Medulla oblongata (tissue), 1 donor: ENCODE measurements around the gene ULK4.
"Not testable (repeated sequence)": the region's sequence is repeated elsewhere in the genome, so short reads cannot be mapped to it uniquely, and the experiment has no call there.

Experiments used
- DNase-seq: peaks from one replicate; pipeline ENCODE4 v3.0.0-alpha.2; 2015; ENCODE audit errors: extremely low spot score

ULK4 gene

DNA sequence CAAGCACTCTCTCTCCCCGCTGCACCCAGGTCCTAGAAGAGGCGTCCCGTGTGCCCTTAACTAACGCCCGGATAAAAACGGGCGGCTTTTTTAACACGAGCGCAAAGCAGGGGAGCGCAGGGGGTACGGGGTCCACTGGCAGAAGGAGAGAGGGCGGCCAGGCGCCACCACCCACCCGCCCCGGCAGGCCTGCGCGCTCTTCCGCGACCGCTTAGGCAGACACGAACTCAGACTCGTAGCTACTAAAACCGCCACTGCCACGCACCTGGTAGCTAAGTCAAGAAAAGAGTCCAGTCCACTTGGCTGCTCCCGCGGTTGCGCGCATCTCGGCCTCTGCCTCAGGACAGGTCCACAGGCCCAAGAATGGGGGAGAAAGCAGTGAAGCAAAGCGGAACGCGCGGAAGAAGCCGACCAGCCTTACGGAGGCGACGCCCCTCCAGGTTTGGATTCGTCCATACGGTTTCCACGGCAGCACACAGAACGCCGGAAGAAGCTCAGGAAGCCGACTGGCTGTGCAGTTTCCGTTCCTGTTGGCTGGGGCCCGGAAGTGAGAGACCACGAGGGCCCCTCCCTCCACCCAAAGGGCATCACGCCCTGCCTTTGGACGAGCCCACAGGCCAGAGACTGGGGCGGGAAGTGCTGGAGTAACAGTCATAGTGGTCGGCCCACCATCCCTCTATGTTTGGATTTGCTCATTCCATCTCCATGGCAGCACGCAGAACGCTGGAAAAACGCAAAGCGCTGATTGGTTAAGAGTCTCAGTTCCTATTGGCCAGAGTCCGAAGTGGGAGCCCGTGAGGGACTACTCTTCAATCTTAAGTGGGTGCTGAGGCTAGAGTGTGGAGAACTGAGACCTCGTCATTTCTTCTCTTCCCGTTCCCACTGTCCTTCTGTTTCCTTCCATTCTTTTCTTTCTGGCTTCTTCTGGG is at the start of gene ULK4:
Gene ULK4 (minus strand): TSS at position 353 of the 929 bp plus-strand sequence. CDS start 7,344 bp downstream, outside the sequence.
- DNase-seq = peak; percentile 99

DNA sequence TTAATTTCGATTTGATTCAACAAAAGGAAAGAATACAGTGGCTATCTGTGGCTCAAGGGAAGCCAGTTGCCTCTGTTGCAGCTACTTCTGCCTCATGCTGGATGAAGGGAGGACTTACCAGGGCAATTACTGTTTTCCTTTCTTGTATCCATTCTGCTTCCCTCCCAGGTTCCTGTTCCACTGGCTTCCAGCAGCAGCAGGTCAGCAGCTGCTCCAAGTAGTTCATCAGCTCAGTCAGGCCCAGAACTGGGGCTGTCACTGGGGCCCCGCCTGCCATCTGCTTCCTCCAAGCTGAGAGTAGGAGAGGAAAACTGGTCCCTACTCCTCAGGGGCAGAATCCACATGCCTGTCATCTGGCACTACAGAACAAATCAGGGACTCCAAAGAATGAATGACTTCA is 48.6 kb upstream of the ULK4 start:
- no peak for DNase-seq

GRCh38 chr3:42009456-42009855 is 47.6 kb upstream of the ULK4 start:
- no peak for DNase-seq

DNA sequence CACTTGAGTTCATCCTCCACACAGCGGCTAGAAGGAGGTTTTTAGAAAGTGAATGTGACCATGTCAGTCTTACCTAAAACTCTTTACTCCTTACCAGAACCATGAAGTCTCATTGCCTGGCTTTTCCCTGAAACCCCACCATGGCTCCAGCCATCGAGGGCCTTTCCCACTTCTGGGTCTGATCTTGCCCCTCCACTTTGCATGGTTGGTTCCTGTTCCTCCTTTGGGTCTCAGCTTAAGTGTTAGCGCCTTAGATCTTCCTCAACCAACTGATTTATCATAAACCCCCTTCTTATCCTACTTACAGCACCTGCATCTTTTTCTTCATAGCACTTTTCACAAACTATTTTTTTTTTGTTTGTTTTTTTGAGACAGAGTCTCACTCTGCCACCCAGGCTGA is 45.9 kb upstream of the ULK4 start:
- DNase-seq = no peak

GRCh38 chr3:42005401-42005800 is 43.5 kb upstream of the ULK4 start:
- DNase-seq = no peak

DNA sequence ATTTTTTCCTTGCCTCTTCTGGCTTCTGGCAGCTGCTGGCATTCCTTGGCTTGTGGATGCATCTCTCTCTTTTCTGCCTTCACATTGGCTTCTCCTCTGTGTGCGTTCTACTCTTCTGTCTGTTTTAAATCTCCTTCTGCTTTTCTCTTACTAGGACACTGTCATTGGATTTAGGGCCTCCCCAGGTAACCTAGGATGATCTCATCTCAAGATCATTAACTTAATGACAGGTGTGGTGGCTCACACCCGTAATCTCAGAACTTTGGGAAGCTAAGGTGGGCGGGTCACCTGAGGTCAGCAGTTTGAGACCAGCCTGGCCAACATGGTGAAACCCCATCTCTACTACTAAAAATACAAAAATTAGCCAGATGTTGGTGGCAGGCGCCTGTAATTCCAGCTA is 40.9 kb upstream of the ULK4 start:
- DNase-seq = no peak

- DNase-seq = no peak
These were observed 39.9 kb upstream of the ULK4 start for GRCh38 chr3:42001777-42002176.

GRCh38 chr3:41999909-42000308 is 38.0 kb upstream of the ULK4 start:
- no peak for DNase-seq

DNA sequence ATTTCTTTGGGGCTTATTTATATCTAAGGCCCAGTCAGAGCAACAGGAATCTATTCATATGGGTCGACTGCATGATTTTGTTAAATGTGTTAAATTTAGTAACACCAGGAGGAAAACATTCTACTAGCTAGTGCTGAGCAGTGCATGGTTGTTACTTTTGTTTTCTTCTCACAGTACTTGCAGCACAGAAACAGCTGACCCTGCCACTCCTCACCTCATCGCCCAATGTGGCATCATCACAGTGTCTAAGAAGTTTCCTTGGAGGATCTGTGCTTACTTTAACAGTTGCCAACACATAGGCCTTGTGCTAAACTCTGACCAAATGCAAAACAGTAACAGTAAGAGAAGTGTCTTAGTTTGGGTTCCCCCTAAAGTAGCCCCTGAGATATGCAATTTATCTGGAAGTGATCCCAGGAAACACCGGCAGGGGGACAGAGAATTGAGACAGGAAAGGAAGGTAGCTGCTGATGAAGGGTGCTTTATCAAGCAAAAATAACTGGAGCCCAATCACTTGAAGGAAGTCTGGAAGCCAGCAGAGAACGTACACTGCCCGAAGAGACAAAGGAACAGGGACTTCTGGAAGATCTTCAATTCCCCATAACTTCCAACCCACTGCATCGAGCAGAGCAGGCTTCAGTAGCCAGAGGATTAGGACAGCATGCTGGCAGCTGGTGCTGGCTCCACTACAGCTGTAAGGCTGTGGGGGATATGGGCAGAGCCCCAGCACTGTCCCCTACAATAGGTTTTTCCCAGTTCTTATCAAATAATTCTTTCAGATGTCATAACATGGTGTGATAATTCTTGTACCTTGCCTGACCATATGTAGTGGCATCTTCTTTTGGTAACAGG is 36.0 kb upstream of the ULK4 start:
- peak; percentile 52 for DNase-seq

GRCh38 chr3:41991437-41991836 is 29.5 kb upstream of the ULK4 start:
- DNase-seq = no peak

- no peak for DNase-seq
These were observed 27.6 kb upstream of the ULK4 start for GRCh38 chr3:41989518-41989917.

DNA sequence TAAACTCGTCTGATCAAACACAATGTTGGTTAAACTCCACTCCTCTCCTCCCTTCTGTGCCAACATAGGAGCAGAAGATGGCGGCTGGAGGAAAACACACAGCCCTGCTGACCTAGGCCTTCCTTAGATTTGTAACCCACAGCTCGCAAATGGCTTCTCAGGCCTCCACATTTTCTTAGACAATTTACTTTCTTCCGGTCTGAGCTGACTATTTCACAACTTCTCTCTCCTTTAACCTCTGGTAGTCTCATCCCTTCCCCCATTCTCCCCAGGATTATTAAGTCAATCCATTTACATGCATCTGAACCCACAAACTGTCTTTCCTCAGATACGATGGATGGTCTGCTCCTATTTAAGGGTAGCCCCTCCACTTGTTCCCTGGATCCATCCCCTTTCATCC is 25.7 kb upstream of the ULK4 start:
- DNase-seq = no peak

DNA sequence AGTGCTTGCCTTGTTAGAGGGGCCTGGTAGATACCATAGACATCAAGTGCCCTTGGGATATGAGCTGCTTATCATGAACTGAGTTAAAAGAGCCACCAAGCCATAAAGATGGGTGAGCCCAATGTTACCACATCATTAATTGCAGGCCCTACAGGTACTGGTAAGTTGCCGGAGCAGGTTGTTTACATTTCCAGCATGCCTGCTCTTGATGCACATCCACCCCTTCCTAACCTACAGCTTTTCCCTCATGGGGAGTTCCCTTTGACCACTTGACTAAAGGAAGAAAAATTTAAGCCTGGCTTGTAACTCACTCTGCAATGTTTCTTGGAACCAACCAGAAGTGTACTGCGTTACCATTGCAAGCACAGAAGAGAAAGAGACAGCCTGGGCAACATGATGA is 24.7 kb upstream of the ULK4 start:
- DNase-seq = no peak

DNA sequence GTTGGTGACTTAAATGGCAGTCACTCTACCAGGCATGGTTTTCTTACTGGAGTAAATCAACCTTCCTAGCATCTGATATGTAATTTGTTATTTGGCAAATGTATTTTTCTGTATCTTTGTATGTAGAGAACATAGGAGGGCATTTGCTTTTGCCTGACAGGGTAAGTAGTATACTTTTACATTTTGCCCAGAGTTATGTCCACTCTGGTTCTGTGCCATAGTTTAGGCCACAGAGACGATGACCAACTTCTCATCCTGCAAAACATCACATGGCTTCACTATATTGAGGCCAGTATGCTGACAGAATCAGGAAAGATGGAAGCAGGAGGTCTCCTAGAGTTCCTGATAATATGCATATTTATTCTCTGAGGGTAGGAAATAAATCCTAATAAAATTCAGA is 23.1 kb upstream of the ULK4 start:
- DNase-seq = no peak

DNA sequence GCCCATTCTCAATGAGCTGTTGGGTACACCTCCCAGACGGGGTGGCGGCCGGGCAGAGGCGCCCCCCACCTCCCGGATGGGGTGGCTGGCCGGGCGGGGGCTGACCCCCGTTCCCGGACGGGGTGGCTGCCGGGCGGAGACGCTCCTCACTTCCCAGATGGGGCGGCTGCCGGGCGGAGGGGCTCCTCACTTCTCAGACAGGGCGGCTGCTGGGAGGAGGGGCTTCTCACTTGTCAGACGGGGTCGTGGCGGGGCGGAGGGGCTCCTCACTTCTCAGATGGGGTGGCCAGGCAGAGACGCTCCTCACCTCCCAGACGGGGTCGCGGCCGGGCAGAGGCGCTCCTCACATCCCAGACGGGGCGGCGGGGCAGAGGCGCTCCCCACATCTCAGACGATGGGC is 21.2 kb upstream of the ULK4 start:
- DNase-seq = not testable (repeated sequence)

DNA sequence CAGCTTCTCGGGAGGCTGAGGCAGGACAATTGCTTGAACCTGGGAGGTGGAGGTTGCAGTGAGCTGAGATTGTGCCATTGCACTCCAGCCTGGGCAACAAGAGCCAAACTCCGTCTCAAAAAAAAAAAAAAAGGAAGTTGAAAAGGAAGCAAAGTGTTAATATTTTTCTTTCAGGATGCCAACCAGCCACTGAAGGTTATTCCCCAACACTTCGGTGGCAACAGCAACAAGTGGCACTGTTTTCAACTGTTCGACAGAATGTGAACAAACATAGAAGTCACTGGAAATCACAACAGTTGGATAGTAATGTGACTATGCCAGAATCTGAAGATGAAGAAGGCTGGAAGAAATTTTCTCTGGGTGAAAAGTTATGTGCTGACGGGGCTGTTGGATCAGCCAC is 15.5 kb upstream of the ULK4 start:
- not testable (repeated sequence) for DNase-seq

GRCh38 chr3:41975416-41976103 is 13.7 kb upstream of the ULK4 start:
- DNase-seq = no peak

GRCh38 chr3:41974223-41974622 is 12.3 kb upstream of the ULK4 start:
- DNase-seq = no peak

- no peak for DNase-seq
These were observed 10.9 kb upstream of the ULK4 start for GRCh38 chr3:41972802-41973201.

GRCh38 chr3:41966206-41966605 is 4.3 kb upstream of the ULK4 start:
- no peak for DNase-seq

GRCh38 chr3:41963823-41964222 is 1.9 kb upstream of the ULK4 start:
- DNase-seq = no peak
